DND-41 (cell line): ENCODE measurements around the gene CD300H.

ENCODE experiments used
- ATAC-seq: fragments of 200-7000 bp; cut with Tn5 transposase; 3 replicates; pipeline ENCODE4 v1.9.1; 2021; ENCODE audit warnings: low read depth; ENCODE audit not compliant: insufficient read depth
- DNase-seq: peaks from one replicate; pipeline ENCODE4 v3.0.0-alpha.2; 2020
- H2AFZ ChIP-seq: 2 replicates; pipeline ENCODE4 v1.6.0; 2012; ENCODE audit warnings: low read depth, low read length
- H3K27ac ChIP-seq: 2 replicates; pipeline ENCODE4 v1.5.1; 2012; ENCODE audit warnings: low read length, inconsistent platforms
- H3K27me3 ChIP-seq: fragments of 200-600 bp; sonication (generic); 2 replicates; pipeline ENCODE4 v1.6.0; 2012; ENCODE audit warnings: low read length, mild to moderate bottlenecking, inconsistent platforms; ENCODE audit not compliant: insufficient read depth, poor library complexity
- H3K36me3 ChIP-seq: 2 replicates; pipeline ENCODE4 v1.5.1; 2012; ENCODE audit warnings: low read length, inconsistent platforms; ENCODE audit not compliant: insufficient read depth
- H3K4me1 ChIP-seq: 2 replicates; pipeline ENCODE4 v1.5.1; 2012; ENCODE audit warnings: mild to moderate bottlenecking, low read length; ENCODE audit not compliant: insufficient read depth
- H3K4me2 ChIP-seq: 2 replicates; pipeline ENCODE4 v1.6.0; 2012; ENCODE audit warnings: mild to moderate bottlenecking, moderate library complexity, low read length, inconsistent platforms; ENCODE audit not compliant: insufficient read depth
- H3K4me3 ChIP-seq, 2 experiments: fragments of 200-600 bp in 1 of 2; shearing (Covaris generic) in 1 of 2; 2 replicates each; pipeline ENCODE4 v1.5.1; 2012 to 2016; ENCODE audit warnings: inconsistent platforms in 2 of 2, low read length in 2 of 2, mild to moderate bottlenecking in 2 of 2, low read depth in 1 of 2, moderate library complexity in 1 of 2
- H3K79me2 ChIP-seq: 2 replicates; pipeline ENCODE4 v1.6.0; 2012; ENCODE audit warnings: low read length, inconsistent platforms; ENCODE audit not compliant: insufficient read depth
- H3K9ac ChIP-seq: 2 replicates; pipeline ENCODE4 v1.6.0; 2012; ENCODE audit warnings: low read depth, mild to moderate bottlenecking, inconsistent platforms, low read length, moderate library complexity
- H3K9me3 ChIP-seq: 2 replicates; pipeline ENCODE4 v1.5.1; 2012; ENCODE audit warnings: low read length, moderate library complexity, mild to moderate bottlenecking, inconsistent platforms; ENCODE audit not compliant: insufficient read depth, severe bottlenecking
- H4K20me1 ChIP-seq: 2 replicates; pipeline ENCODE4 v1.6.0; 2012; ENCODE audit warnings: low read length; ENCODE audit not compliant: insufficient read depth
- EZH2 ChIP-seq: IDR thresholded peaks from 3 replicates; pipeline ENCODE4 v1.6.1; 2012; ENCODE audit warnings: borderline replicate concordance, low read depth, mild to moderate bottlenecking, moderate library complexity, low read length, inconsistent platforms; ENCODE audit not compliant: severe bottlenecking
- TF ChIP-seq, protein P1 (sequence below): IDR thresholded peaks from 2 replicates; pipeline ENCODE4 v1.5.1; 2012; ENCODE audit warnings: borderline replicate concordance, low read length, moderate library complexity, mild to moderate bottlenecking; ENCODE audit not compliant: poor library complexity, severe bottlenecking; ENCODE audit errors: extremely low read depth

Gene CD300H

GRCh38 chr17:74599023-74599399 lies 31.7 kb upstream of the CD300H start:
- Histone ChIP-seq H3K4me2 (no peak overlapping the region), H3K36me3 (no peaks in the 10 kb centered on the region), H3K4me3 (no peak overlapping the region), H3K79me2 (no peaks in the 10 kb centered on the region), H3K27me3 (peaks cover 26% of the 10 kb centered on the region), H4K20me1 (no peaks in the 10 kb centered on the region; the same call in 1 of the 2 replicates), H2AFZ (no peak overlapping the region), H3K9ac (no peak overlapping the region), H3K4me1 (no peaks in the 10 kb centered on the region), H3K27ac (no peak overlapping the region), H3K9me3 (no peaks in the 10 kb centered on the region)
- DNase-seq (no peak), ATAC-seq (no peak)
- TF ChIP-seq, protein P1, sequence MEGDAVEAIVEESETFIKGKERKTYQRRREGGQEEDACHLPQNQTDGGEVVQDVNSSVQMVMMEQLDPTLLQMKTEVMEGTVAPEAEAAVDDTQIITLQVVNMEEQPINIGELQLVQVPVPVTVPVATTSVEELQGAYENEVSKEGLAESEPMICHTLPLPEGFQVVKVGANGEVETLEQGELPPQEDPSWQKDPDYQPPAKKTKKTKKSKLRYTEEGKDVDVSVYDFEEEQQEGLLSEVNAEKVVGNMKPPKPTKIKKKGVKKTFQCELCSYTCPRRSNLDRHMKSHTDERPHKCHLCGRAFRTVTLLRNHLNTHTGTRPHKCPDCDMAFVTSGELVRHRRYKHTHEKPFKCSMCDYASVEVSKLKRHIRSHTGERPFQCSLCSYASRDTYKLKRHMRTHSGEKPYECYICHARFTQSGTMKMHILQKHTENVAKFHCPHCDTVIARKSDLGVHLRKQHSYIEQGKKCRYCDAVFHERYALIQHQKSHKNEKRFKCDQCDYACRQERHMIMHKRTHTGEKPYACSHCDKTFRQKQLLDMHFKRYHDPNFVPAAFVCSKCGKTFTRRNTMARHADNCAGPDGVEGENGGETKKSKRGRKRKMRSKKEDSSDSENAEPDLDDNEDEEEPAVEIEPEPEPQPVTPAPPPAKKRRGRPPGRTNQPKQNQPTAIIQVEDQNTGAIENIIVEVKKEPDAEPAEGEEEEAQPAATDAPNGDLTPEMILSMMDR, result no peak
- TF ChIP-seq EZH2, result no peak

- TF ChIP-seq EZH2, result no peak
- TF ChIP-seq, protein P1, result no peak
- H3K9me3 ChIP-seq, result no peaks in the 10 kb centered on the region
- no peaks in the 10 kb centered on the region for H3K36me3 ChIP-seq
- ATAC-seq, result no peak
- H2AFZ ChIP-seq, result no peak overlapping the region
- no peak overlapping the region for H3K27ac ChIP-seq
- no peak overlapping the region for H3K4me3 ChIP-seq
- no peaks in the 10 kb centered on the region for H3K4me1 ChIP-seq
- H3K27me3 ChIP-seq, result peaks cover 20% of the 10 kb centered on the region
- no peaks in the 10 kb centered on the region for H3K79me2 ChIP-seq
- H3K4me2 ChIP-seq, result no peak overlapping the region
- H3K9ac ChIP-seq, result no peak overlapping the region
- DNase-seq, result no peak
- H4K20me1 ChIP-seq, result no peaks in the 10 kb centered on the region; the same call in 1 of the 2 replicates
Observed at GRCh38 chr17:74598346-74599022, 31.2 kb upstream of the CD300H start.

GRCh38 chr17:74597069-74597790 lies 29.9 kb upstream of the CD300H start:
- H3K79me2 ChIP-seq, result no peaks in the 10 kb centered on the region
- no peak overlapping the region for H3K4me3 ChIP-seq
- H3K9me3 ChIP-seq, result no peaks in the 10 kb centered on the region
- H3K9ac ChIP-seq, result no peak overlapping the region
- TF ChIP-seq, protein P1, result no peak
- no peak for TF ChIP-seq EZH2
- H3K4me1 ChIP-seq, result no peaks in the 10 kb centered on the region
- ATAC-seq, result no peak
- H3K27me3 ChIP-seq, result peaks cover 14% of the 10 kb centered on the region
- H3K4me2 ChIP-seq, result no peak overlapping the region
- no peaks in the 10 kb centered on the region for H3K36me3 ChIP-seq
- H4K20me1 ChIP-seq, result no peaks in the 10 kb centered on the region
- no peak for DNase-seq
- no peak overlapping the region for H3K27ac ChIP-seq
- H2AFZ ChIP-seq, result no peak overlapping the region
